AG04450 (cell line): Measurements from ENCODE around the gene FGD4. TPM values are rescaled to one million over a fixed set of nuclear protein-coding genes. Genes with fewer than 3 reads are reported as not detected.

ENCODE experiments used
- CTCF ChIA-PET: fragments of 300-600, 350-600 bp; formaldehyde crosslinking; extraction: SDS; loops from one replicate; lab custom pipeline; 2022; ENCODE audit warnings: antibody characterized with exemption, inconsistent platforms; lab: Charles Lee
- POLR2A ChIA-PET: fragments of 350-600 bp; formaldehyde crosslinking; extraction: SDS; loops from one replicate; lab custom pipeline; 2021; ENCODE audit warnings: antibody characterized with exemption, inconsistent platforms; lab: Yijun Ruan, JAX
- DNase-seq: peaks from one replicate; pipeline ENCODE4 v3.0.0-alpha.2; 2011; ENCODE audit warnings: low read depth, low spot score
- H3K27ac ChIP-seq: one replicate; pipeline ENCODE4 v1.5.1; 2012; ENCODE audit warnings: low read depth, low read length, control low read depth
- H3K27me3 ChIP-seq: one replicate; pipeline ENCODE4 v1.6.0; 2012; ENCODE audit warnings: low read length; ENCODE audit not compliant: control insufficient read depth, insufficient read depth
- H3K4me3 ChIP-seq: 2 replicates; pipeline ENCODE4 v1.5.1; 2011; ENCODE audit warnings: mild to moderate bottlenecking, low read depth, low read length, control low read depth
- H3K9me3 ChIP-seq: 2 replicates; pipeline ENCODE4 v1.5.1; 2012; ENCODE audit warnings: low read length; ENCODE audit not compliant: control insufficient read depth, insufficient read depth
- polyA plus RNA-seq: library from polyadenylated mRNA; depleted of rRNA; stranded (reverse); fragments of >200 nt; gene quantifications from 2 replicates; pipeline ENCODE4 v1.2.3, GENCODE V29; 2011
- TF ChIP-seq, protein P1 (sequence below): IDR thresholded peaks from 2 replicates; pipeline ENCODE4 v1.5.1; 2011; ENCODE audit warnings: low read depth, low read length, control low read depth, inconsistent platforms

The FGD4 gene
- polyA plus RNA-seq, 1 experiment: 5.1 TPM

DNA sequence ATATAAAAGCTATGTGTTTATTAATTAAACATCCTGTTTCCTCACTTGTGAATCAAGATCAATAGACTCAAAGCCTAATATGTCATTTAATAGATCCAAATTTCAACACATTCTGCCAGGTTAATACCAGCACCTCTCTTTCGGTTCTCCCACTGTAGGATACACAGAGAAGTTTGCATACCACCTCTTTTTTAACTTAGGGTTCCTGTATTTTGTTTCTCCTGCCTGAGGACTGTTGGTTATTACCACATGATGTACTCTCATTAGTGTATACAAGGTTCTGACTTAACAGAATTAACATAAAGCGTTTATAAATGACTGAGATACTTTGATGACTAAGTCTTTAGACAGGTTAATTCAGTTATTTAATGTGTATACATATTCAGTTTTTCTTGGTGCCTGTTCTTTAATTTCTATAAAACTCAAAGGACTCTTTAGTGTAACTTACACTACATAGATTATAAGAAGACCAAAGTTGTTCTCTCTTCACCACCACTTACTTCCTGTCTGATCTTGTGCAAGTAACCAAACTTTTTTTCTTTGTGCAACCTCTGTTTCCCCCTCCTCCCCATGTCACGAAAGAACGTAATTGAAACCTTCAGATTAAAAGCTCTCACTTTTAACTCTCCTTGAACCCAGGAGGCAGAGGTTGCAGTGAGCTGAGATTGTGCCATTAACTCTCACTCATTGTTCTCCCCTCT lies 190.0 kb downstream of the FGD4 start:
- Histone ChIP-seq H3K9me3 (no peaks in the 10 kb centered on the region), H3K27me3 (no peaks in the 10 kb centered on the region), H3K27ac (no peak overlapping the region), H3K4me3 (no peak overlapping the region)
- TF ChIP-seq, protein P1, sequence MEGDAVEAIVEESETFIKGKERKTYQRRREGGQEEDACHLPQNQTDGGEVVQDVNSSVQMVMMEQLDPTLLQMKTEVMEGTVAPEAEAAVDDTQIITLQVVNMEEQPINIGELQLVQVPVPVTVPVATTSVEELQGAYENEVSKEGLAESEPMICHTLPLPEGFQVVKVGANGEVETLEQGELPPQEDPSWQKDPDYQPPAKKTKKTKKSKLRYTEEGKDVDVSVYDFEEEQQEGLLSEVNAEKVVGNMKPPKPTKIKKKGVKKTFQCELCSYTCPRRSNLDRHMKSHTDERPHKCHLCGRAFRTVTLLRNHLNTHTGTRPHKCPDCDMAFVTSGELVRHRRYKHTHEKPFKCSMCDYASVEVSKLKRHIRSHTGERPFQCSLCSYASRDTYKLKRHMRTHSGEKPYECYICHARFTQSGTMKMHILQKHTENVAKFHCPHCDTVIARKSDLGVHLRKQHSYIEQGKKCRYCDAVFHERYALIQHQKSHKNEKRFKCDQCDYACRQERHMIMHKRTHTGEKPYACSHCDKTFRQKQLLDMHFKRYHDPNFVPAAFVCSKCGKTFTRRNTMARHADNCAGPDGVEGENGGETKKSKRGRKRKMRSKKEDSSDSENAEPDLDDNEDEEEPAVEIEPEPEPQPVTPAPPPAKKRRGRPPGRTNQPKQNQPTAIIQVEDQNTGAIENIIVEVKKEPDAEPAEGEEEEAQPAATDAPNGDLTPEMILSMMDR: no peak
- POLR2A ChIA-PET: no interaction called here
- DNase-seq: no peak
- CTCF ChIA-PET: interaction anchor here (1.2 kb wide), 1 partner anchor 134 kb away, joined by 3 read pairs; no protein-coding TSS in a partner anchor

DNA sequence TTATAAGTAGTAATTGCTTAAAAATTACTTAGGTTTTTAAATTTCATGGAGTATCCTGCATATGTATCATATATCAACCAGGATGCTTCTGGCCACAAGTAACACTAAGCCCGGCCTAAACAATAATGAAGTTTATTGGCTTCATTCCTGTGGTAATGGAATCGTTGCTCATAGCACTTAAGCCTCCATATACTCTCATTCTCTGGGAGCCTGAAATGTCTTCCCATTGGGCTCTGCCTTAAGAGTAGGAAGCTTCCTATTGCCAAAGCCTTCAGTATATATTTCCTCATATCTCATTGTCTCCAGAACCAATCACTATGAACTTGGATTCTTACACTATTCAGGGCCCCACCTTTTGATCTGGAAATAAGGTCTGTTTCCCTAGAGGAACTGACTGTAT lies 195.9 kb downstream of the FGD4 start:
- TF ChIP-seq, protein P1: no peak
- POLR2A ChIA-PET: no interaction called here
- Histone ChIP-seq H3K9me3 (no peaks in the 10 kb centered on the region), H3K27ac (no peak overlapping the region), H3K27me3 (no peaks in the 10 kb centered on the region), H3K4me3 (no peak overlapping the region)
- CTCF ChIA-PET: no interaction called here
- DNase-seq: peak; percentile 20

DNA sequence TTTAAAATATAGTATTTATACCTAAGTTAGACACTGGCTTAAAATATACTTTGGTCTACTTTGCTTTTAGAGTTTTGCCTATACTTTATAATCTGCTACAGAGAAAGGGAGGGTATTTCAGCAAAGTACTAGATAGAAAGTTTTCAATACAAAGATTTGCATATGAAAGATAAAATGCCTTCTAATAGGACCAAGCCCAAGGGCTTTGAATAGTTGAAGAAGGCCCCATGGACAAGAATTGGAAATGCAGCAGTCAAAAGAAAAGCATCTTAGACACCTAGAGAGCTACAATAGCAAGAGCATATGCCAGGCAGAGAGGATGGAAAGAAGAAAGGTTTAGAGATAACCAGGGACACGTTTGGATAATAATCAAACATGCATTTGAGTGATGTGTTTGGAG lies 196.7 kb downstream of the FGD4 start:
- no peaks in the 10 kb centered on the region for H3K9me3 ChIP-seq
- DNase-seq: no peak
- ChIA-PET POLR2A (no interaction called here), CTCF (no interaction called here)
- H3K27ac ChIP-seq: no peak overlapping the region
- TF ChIP-seq, protein P1: no peak
- H3K27me3 ChIP-seq: no peaks in the 10 kb centered on the region
- no peak overlapping the region for H3K4me3 ChIP-seq

DNA sequence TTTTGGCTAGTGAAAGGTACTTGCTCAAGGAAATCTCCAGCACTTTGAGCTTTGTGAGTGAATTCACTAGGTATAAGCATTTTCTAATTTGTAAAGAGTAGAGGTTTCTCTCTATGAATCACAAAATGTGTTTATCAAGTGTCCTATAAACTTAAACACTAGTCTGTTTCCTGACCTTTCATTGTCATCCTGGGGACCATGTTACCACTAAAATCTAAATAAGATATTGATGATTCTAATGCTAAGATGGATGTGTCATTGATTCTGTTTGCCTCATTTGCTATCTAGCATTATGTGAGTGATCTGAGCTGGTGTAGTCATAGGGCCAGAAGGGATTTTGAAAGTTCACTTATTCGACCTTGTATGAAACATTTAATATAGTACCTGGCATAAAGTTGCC lies 199.3 kb downstream of the FGD4 start:
- CTCF ChIA-PET: no interaction called here
- POLR2A ChIA-PET: no interaction called here
- no peak for DNase-seq

DNA sequence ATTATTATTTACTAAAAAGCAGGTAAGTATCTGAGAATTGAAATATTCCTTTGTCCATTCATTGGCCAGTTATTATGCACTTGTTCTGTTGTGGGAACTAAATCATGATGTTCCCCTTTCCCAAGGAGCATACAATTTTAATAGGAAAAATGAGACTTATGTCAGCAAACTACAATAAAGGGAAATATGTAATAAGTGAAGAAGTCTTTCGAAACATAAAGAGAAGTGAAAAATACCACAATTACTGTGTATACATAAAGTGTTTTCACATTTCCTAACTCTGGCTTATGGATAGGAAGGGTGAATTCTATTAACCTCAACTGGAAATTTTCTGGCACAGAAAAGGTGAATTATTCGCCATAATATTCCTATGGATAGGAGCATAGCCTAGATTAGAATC lies 201.3 kb downstream of the FGD4 start:
- ChIA-PET POLR2A (no interaction called here), CTCF (no interaction called here)
- DNase-seq: no peak
- Histone ChIP-seq H3K9me3 (no peaks in the 10 kb centered on the region), H3K4me3 (no peak overlapping the region), H3K27me3 (no peaks in the 10 kb centered on the region), H3K27ac (no peak overlapping the region)
- TF ChIP-seq, protein P1: no peak

More for the DNA sequence above, 199.3 kb downstream of the FGD4 start:
- H3K9me3 ChIP-seq: no peaks in the 10 kb centered on the region
- TF ChIP-seq, protein P1: no peak
- no peak overlapping the region for H3K4me3 ChIP-seq
- H3K27ac ChIP-seq: no peak overlapping the region
- H3K27me3 ChIP-seq: no peaks in the 10 kb centered on the region
